HG02852 (cell line): ENCODE measurements around the gene NOC2L.
"Not testable (repeated sequence)": the region's sequence is repeated elsewhere in the genome, so short reads cannot be mapped to it uniquely, and the experiment has no call there.

Experiments
- ATAC-seq: cut with Tn5 transposase; IDR thresholded peaks from one replicate; pipeline ENCODE4 v1.9.1; 2021; ENCODE audit warnings: mild to moderate bottlenecking, moderate library complexity; ENCODE audit not compliant: unreplicated experiment

Gene NOC2L

DNA sequence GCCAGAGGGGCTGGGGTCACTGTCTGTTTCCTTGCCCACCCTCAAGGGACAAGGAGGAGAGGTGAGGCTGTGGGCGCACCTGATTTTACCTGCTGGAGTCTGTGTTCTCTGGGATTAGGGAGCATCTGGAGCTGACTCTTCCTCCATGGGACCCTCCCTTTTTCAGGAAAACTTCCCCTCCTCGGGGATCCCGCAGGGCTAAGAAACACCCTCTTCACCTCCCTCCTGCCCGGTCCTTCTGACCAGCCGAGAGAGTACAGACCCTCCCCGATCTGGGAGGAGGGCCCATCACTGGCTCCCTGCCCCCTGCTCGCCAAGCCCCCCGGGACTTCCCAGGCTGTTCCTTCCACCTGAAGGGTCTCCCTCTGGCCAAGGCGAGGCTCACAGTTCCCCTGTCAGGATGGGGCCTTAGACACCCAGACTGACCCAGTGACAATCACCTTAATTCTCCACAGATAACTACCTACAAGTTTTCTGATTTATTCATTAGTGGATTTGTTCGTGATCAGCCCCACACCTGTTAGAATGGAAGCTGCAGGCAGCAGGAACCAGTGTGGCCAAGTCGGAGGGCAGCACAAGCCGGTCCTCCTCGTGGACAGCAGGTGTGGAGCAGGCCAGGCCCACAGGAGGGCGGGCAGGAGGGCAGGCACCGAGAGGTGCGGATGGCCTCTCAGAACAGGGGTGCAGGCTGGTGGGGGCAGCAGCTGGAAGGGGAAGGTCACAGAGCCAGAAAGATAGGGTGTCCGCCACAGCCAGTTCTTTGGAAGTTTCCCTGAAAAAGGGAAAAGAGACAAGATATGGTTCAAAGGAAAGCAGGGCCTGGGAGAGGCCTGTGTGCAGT lies 51.2 kb downstream of the NOC2L start:
- ATAC-seq, result no peak

DNA sequence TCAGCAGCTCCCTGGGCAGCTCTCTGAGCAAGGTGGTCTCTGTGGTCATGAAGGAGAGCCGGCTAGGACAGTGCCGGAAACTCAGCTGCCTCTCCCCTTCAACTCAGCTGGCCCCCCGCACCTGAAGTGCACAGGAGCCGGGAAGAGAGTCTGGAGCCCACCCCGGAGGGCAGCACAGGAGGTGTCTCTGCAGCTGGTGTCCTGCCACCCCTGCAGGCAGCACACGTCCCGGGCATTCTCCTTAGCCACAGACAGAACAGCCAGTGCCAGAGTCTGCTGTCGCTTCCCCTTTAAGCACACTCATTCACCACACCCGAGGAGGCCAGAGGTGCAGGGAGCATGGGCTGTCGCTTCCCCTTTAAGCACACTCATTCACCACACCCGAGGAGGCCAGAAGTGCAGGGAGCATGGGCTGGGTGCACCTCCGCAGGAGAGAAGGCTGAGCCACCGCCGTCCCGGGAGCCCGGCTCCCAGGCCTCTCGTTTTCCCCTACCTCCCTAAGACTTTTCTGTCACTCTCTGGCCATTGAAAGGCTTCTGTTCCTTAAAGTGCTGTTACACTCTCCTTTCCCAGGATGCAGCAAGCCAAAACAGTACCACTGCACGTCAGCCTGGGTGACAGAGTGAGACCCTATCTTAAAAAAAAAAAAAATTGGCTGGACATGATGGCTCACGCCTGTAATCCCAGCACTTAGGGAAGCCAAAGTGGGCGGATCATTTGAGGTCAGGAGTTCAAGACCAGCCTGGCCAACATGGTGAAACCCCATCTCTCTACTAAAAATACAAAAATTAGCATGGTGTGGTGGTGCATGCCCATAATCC lies 52.2 kb downstream of the NOC2L start:
- no peak for ATAC-seq

DNA sequence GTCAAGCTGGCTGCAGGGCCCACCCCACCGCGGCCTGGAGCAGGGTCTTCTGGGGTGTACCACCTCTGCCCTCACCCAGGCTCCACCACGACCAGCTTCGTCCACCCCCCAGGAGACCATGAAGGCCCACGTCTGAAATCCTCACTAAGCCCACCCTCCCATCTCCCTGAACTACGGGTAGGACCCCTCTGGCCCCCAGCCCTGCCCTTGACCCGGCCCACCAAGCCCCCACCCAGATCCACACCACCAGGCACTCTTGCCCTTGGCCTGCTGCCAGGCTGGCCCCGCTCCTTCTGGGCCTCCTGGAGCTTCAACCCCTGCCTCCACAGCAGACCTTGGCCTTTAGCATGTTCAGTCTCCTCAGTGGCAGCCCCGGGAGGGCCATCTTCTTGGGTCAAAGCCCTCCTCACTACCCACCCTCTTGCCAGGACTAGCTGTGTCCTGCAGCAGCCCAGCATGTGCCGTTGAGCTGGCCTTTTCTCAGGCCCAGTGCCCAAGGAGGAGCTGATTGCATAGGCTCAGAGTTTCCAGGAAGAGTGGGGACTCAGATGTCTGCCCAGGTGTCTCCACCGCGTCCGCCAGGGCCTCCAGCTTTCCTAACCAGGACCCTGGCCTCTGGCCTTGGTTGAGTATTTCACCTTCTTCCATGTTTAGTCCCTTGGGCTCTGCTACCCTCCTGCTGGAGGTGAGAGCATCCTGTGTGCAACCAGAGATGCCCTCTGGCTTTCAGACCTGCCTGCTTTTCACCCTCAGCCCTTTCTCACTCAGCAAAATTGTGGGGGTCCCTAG lies 53.1 kb downstream of the NOC2L start:
- ATAC-seq, result no peak

DNA sequence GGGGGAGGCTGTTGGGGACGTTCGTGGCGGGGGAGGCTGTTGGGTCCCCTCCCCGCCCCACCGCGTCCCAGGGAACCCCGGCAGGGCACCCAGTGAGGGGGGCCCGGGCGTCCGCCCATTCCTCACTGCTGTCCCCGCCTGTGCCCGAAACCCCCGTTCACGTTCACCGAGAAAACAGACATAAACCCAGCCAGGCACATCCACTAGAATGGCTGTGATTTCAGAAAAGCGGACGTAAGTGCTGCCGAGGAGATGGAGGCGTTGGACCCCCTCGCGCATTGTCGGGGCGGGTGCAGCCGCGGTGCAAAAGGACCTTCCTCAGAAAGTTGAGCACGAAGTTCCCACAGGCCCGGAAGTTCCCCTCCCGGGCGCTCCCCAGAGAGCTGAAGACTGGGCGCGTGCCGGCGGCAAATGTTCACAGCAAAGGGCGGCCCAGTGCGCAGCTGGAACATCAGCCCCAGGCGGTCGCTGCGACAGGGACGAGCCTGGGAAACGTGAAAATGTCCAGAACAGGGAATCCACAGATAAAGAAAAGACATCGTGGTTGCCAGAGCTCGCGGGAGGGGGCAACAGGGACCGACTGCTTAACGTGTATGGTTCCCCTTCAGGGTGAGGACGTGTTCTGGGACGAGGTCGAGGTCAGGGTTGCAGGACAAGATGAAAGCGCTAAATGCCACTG lies 53.8 kb downstream of the NOC2L start:
- ATAC-seq, result no peak

DNA sequence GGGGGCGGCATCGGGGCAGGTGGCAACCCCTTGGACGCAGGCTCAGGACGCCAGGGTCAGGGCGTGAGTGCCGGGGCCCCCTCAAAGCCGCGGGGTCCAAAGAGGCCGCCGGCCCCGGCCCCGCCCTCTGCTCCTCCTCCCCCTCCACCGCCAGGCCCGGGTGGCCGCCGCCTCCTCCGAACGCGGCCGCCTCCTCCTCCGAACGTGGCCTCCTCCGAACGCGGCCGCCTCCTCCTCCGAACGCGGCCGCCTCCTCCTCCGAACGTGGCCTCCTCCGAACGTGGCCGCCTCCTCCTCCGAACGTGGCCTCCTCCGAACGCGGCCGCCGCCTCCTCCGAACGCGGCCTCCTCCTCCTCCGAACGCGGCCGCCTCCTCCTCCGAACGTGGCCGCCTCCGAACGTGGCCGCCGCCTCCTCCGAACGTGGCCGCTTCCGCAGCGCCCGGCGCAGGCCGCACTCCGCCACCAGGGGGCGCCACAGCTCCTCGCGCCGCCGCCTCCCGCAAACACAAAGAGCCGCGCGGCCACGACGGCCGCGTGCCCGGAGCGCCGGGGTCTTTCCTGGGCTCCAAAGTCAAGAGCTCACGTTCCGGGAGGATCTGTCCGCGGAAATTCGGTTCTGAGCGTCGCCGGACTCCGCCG lies 54.6 kb downstream of the NOC2L start:
- peak; percentile 55 for ATAC-seq

DNA sequence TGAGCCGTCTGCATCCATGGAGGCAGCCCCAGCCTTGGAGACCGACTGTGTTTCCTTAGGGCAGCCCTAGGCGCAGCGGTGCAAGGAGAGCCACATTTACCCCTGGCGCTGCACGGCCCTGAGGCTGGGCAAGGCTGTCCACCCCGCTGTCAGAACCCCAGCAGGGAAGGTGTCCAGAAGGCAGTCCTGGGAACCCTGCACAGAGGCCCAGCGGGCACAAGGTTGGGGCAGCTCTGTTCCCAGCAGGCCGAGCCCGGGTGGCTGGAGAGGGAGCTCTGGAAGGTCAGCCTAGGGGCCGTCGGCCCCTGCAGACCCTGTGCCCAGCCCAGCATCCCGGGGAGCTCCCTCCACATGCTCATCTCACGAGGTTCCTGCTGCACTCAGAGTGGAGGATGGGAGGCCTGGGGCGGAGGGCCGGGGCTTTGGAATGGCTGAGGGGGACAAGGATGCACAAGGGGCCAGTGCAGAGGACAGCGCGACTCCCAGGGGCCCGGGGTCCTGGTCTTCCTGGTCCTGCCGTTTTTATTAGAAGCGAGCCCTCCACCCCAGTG lies 55.3 kb downstream of the NOC2L start:
- no peak for ATAC-seq

DNA sequence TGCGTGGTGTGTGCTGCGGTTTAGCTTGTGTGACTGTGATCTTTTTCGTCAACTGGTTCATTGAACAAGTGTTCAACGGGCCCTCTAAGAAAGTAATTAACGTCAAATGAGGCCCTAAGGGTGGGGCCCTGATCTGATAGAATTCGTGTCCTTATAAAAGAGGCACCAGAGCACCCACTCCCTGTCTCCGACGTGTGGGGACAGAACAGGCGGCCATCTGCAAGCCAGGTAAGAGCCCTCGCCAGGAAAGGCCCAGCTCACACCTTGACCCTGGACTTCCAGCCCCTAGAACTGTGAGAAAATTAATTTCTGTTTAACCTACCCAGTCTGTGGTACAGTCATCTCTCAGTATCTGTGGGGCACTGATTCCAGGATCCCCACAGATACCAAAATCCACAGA lies 55.8 kb downstream of the NOC2L start:
- ATAC-seq, result no peak

DNA sequence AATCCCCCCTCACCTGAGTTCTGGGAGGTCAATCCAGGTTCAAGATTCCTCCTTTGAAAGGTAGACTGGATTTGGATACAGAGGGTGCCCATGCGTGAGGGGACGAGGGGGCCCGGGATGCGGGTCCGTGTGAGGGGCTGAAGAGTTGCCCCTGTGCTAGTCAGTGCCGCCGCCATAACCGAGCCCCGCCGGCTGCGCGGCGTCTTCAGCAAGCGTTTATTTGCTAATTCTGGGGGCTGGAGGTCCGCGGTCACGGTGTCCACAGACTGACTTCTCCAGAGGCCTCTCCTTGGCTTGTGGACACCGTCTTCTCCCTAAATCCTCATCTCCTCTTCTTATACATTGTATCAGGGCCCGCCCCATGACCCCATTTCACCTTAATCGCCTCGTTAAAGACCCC lies 56.3 kb downstream of the NOC2L start:
- no peak for ATAC-seq

DNA sequence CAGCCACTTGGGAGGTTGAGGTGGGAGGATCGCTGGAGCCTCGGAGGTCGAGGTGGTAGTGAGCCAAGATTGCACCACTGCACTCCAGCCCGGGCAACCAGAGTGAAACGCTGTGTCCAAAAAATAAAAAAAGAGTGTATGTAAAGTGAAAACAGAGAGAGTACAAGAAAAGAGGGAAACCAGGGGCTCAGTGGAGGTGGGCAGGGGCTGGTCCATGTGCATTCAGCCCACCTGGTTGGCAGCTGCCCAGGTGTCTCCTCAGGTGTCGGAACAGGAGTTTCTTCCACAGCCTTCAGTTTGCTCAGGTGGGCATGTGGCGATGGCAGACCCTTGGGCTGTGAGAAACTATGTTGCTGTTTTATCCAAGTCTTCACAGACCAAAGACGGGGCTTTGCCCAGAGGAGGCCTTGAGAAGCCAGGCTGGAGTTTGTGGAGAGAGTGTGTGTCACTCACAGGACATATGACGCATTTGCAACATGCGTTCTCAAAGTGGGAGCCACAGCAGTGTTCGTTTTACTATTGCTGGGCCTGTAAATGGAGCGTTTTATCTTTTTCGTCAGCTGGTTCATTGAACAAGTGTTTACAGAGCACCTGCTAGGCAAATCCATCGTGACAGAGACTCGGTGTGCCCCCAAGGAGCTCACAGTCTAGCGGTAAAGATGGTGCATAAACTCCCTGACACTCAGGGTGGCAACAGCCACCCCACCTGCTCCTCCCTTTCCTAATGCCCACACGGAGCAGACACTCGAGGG lies 57.8 kb downstream of the NOC2L start:
- ATAC-seq, result no peak

DNA sequence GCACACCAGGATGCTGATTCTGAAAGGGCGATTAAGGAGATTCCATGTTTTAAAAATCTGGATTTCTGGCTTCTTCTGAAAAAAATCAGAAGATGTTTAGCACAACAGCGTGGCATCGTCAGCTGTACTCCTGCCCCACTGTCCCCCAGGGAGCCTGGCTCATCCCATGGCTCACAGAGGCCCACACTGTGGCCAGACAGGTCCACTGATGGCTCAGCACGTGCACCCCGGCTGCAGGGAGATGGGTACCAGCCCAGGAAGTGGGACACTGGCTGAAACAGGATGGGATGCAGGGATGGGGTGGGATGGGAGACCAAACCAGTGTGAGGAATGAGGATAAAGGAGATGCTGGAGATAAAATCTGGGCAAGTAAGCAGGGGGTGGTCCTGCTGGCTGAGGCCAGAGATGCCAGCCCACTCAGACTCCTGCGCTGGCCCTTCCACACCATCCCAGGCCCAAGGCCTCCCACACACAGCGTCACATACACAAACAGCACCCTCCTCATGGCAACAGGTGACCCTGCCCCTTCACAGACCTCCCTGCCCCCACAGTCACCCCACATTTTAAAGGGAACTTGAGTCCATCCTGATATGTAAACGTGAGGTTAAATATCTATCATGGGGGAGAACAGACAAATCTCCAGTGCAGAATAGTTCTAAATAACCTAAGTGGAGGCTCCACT lies 59.3 kb downstream of the NOC2L start:
- no peak for ATAC-seq

DNA sequence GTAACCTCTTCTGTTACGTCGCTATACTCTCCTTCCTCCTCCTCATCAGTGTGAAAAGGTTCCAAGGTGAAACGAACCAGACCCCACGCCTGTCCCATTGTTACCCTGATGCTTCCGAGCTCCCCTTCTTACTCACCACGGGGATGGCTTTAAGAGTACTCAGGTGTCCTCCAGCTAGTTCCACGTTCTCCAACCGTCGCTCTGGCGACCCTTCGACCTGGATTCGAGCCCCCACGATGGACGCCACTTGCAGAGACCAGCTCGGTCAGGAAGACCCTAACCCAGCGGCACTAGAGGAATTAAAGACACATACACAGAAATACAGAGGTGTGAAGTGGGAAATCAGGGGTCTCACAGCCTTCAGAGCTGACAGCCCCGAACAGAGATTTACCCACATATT lies 61.1 kb downstream of the NOC2L start:
- ATAC-seq, result not testable (repeated sequence)

DNA sequence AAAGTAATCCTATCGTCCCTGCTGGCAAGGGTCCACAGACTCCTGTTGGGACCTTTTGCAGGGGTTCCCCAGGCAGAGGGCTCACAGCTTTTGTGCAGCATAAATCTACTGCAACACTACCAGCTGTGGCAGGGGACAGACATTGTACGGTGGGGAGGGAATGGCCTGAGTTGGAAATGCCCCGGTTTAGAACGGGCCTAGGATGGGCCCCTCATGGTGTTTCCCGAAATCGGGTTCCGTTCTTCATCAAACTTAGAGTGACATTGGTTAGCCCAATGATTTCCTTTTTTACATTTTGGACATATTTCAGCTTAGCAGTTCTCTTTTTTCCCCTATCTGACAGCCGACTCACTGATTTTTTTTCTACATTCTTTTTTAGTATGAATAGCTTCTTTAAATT lies 61.8 kb downstream of the NOC2L start:
- no peak for ATAC-seq
